Small intestine (tissue), 7 donors: ENCODE measurements around the gene UTP20. TPM values are rescaled to one million over a fixed set of nuclear protein-coding genes. Genes with fewer than 3 reads are reported as not detected.
"Not testable (repeated sequence)": the region's sequence is repeated elsewhere in the genome, so short reads cannot be mapped to it uniquely, and the experiment has no call there.

Source experiments
- DNase-seq, 2 donors: peaks; one replicate each; pipeline versions ENCODE4 v3.0.0 to v3.0.0-alpha.2; 2013
- FAIRE-seq: peaks from 2 replicates; lab custom pipeline; 2012; peaks lifted over from hg19 to GRCh38; lab: Jason Lieb, UNC
- H3K27ac ChIP-seq, 3 donors: one replicate each; pipeline ENCODE4 v1.5.1; 2013; ENCODE audit warnings: low read length in 2 of 3, mild to moderate bottlenecking in 2 of 3, control low read depth in 1 of 3, inconsistent platforms in 1 of 3, low read depth in 1 of 3, moderate library complexity in 1 of 3
- H3K27me3 ChIP-seq, 3 donors: one replicate each; pipeline ENCODE4 v1.6.1; 2013; ENCODE audit warnings: low read length in 3 of 3, inconsistent platforms in 1 of 3; ENCODE audit not compliant: control insufficient read depth in 3 of 3, insufficient read depth in 3 of 3
- H3K36me3 ChIP-seq, 3 donors: one replicate each; pipeline ENCODE4 v1.6.1; 2013; ENCODE audit warnings: low read length in 3 of 3, inconsistent platforms in 1 of 3, low read depth in 1 of 3, mild to moderate bottlenecking in 1 of 3, moderate library complexity in 1 of 3; ENCODE audit not compliant: control insufficient read depth in 3 of 3, insufficient read depth in 2 of 3
- H3K4me1 ChIP-seq, 3 donors: one replicate each; pipeline ENCODE4 v1.6.1; 2013; ENCODE audit warnings: low read length in 2 of 3, inconsistent platforms in 1 of 3, low read depth in 1 of 3, mild to moderate bottlenecking in 1 of 3, moderate library complexity in 1 of 3; ENCODE audit not compliant: control insufficient read depth in 3 of 3, insufficient read depth in 2 of 3
- H3K4me3 ChIP-seq, 3 donors: one replicate each; pipeline ENCODE4 v1.5.1; 2013; ENCODE audit warnings: low read length in 3 of 3, control low read depth in 1 of 3, inconsistent platforms in 1 of 3, low read depth in 1 of 3, mild to moderate bottlenecking in 1 of 3, moderate library complexity in 1 of 3
- H3K9me3 ChIP-seq, 2 donors: one replicate each; pipeline ENCODE4 v1.6.1; 2013; ENCODE audit warnings: low read depth in 1 of 2, low read length in 1 of 2; ENCODE audit not compliant: control insufficient read depth in 2 of 2, insufficient read depth in 1 of 2
- WGBS, 3 donors: extraction: QIAGEN DNeasy Blood & Tissue Kit; methylation state at CpG; one replicate each; pipeline ENCODE4 v1.1.7; 2013; 5-methylcytosine and 5-hydroxymethylcytosine counted together
- polyA plus RNA-seq, 4 donors: library from polyadenylated mRNA; stranded (reverse) in 3 of 4; unstranded in 1 of 4; fragments of 200-250 nt in 3 of 4; fragments of 120-200 nt in 1 of 4; gene quantifications; one replicate each; pipeline versions ENCODE4 v1.2.1 to v1.2.3, GENCODE V29; 2013
- donor health status: healthy with polysubstance abuse.
- donor health status: control.
- donor health status: control.
- donor health status: Bipolar disorder and iron deficiency.
- donor health status: healthy.

UTP20 gene
- polyA plus RNA-seq, 4 donors = 0.45 to 7.7 (median 2.3) TPM

- no peaks in the 10 kb centered on the region for H3K36me3 ChIP-seq
- 94 to 100% (median 100%) methylated on average over 1 of the region's 1 CpG for WGBS, 3 donors
- H3K27me3 ChIP-seq = no peaks in the 10 kb centered on the region
- no peak overlapping the region for H3K27ac ChIP-seq
- DNase-seq = no peak
- H3K4me3 ChIP-seq = no peak overlapping the region
- no peak for FAIRE-seq
- H3K9me3 ChIP-seq = no peaks in the 10 kb centered on the region
- H3K4me1 ChIP-seq = no peaks in the 10 kb centered on the region
These were observed 135.3 kb downstream of the UTP20 start for GRCh38 chr12:101415228-101415627.

- not testable (repeated sequence) for H3K36me3 ChIP-seq, DNase-seq, H3K27me3 ChIP-seq, H3K9me3 ChIP-seq, H3K4me1 ChIP-seq, H3K4me3 ChIP-seq, FAIRE-seq, H3K27ac ChIP-seq
- WGBS, 3 donors = 88 to 94% (median 94%) methylated on average over 4 of the region's 4 CpGs
These were observed 142.2 kb downstream of the UTP20 start for GRCh38 chr12:101422066-101422465.

GRCh38 chr12:101424620-101425019 is 144.7 kb downstream of the UTP20 start:
- Histone ChIP-seq H3K9me3 (no peaks in the 10 kb centered on the region), H3K27ac (no peak overlapping the region), H3K36me3 (no peaks in the 10 kb centered on the region), H3K4me3 (no peak overlapping the region), H3K27me3 (no peaks in the 10 kb centered on the region), H3K4me1 (no peaks in the 10 kb centered on the region)
- DNase-seq = no peak
- FAIRE-seq = no peak
- 66 to 92% (median 90%) methylated on average over 2 of the region's 2 CpGs for WGBS, 3 donors

- H3K27me3 ChIP-seq = no peaks in the 10 kb centered on the region
- no peak overlapping the region for H3K27ac ChIP-seq
- H3K4me3 ChIP-seq = no peak overlapping the region
- DNase-seq = no peak
- no peaks in the 10 kb centered on the region for H3K4me1 ChIP-seq
- no peak for FAIRE-seq
- H3K36me3 ChIP-seq = no peaks in the 10 kb centered on the region
- WGBS, 3 donors = 57 to 71% (median 71%) methylated on average over 2 of the region's 2 CpGs
- no peaks in the 10 kb centered on the region for H3K9me3 ChIP-seq
These were observed 150.6 kb downstream of the UTP20 start for GRCh38 chr12:101430456-101430855.

- no peak overlapping the region for H3K4me3 ChIP-seq
- FAIRE-seq = no peak
- DNase-seq = no peak
- H3K27ac ChIP-seq = no peak overlapping the region
- no peaks in the 10 kb centered on the region for H3K9me3 ChIP-seq
- H3K36me3 ChIP-seq = no peaks in the 10 kb centered on the region
- no peaks in the 10 kb centered on the region for H3K4me1 ChIP-seq
- H3K27me3 ChIP-seq = no peaks in the 10 kb centered on the region
These were observed 156.2 kb downstream of the UTP20 start for GRCh38 chr12:101436136-101436535.

Other genes with a start within 250 kb of the UTP20 start
- under 1 TPM in 1 of 4 donors, not detected in 3; 0.16 TPM for gene SLC5A8, start 69.9 kb upstream of the UTP20 start, polyA plus RNA-seq
- 10 to 100 TPM; 19.0 to 95.2 (median 37.2) TPM for gene ARL1, start 127.7 kb downstream of the UTP20 start, polyA plus RNA-seq
- gene SPIC, start 195.2 kb downstream of the UTP20 start, polyA plus RNA-seq = under 1 TPM in 2 of 4 donors, not detected in 2; 0.10 to 0.19 TPM